NCI-H345 treated with DMSO at 0.1 percent for 48 hours (cell line): Measurements from ENCODE around the gene TSPAN33.

Source experiments
- DNase-seq: peaks from one replicate; lab custom pipeline; 2025; ENCODE audit not compliant: unreplicated experiment; lab: John Stamatoyannopoulos, UW

The TSPAN33 gene

GRCh38 chr7:129134356-129134987 lies 10.0 kb upstream of the TSPAN33 start:
- no peak for DNase-seq

GRCh38 chr7:129136887-129137642 lies 7.4 kb upstream of the TSPAN33 start:
- no peak for DNase-seq

GRCh38 chr7:129143724-129144094 lies 798 bp upstream of the TSPAN33 start:
- DNase-seq: no peak

GRCh38 chr7:129144834-129145668 lies 544 bp downstream of the TSPAN33 start:
- DNase-seq: no peak

GRCh38 chr7:129146237-129146979 lies 1.9 kb downstream of the TSPAN33 start:
- DNase-seq: no peak

GRCh38 chr7:129147731-129148130 lies 3.2 kb downstream of the TSPAN33 start:
- no peak for DNase-seq

- no peak for DNase-seq
These were observed 5.0 kb downstream of the TSPAN33 start for GRCh38 chr7:129149511-129149910.

- DNase-seq: no peak
These were observed 5.9 kb downstream of the TSPAN33 start for GRCh38 chr7:129150199-129150996.

- DNase-seq: no peak
These were observed 13.1 kb downstream of the TSPAN33 start for GRCh38 chr7:129157651-129158050.

GRCh38 chr7:129159539-129159938 lies 15.0 kb downstream of the TSPAN33 start:
- DNase-seq: no peak

- DNase-seq: no peak
These were observed 15.8 kb downstream of the TSPAN33 start for GRCh38 chr7:129160161-129160905.

- no peak for DNase-seq
These were observed 17.2 kb downstream of the TSPAN33 start for GRCh38 chr7:129161524-129162225.

GRCh38 chr7:129162732-129163131 lies 18.2 kb downstream of the TSPAN33 start:
- DNase-seq: no peak

GRCh38 chr7:129163875-129164544 lies 19.5 kb downstream of the TSPAN33 start:
- peak; percentile 31 for DNase-seq

- no peak for DNase-seq
These were observed 22.2 kb downstream of the TSPAN33 start for GRCh38 chr7:129166745-129167144.

- DNase-seq: no peak
These were observed 23.3 kb downstream of the TSPAN33 start for GRCh38 chr7:129167817-129168216.

- no peak for DNase-seq
These were observed 23.9 kb downstream of the TSPAN33 start for GRCh38 chr7:129168231-129169021.
